ENCODE measurements around the gene RABGGTA. TPM values are rescaled to one million over a fixed set of nuclear protein-coding genes. Genes with fewer than 3 reads are reported as not detected.

Gene RABGGTA
- total and polyA plus RNA-seq, 2 donors (not counting 1 experiment from before 2014, with no cell fraction given), result 15.1 to 21.0 TPM

GRCh38 chr14:24238123-24238522, 33.3 kb downstream of the RABGGTA start:
- Histone ChIP-seq H3K4me3 (replicated peaks in 1 of 4; ENCODE audit: control extremely low read depth in 1 of 4, insufficient read depth in 1 of 4, low read depth in 3 of 4, low read length in 4 of 4) (no peak overlapping the region), H3K4me1 (ENCODE audit: control insufficient read depth, extremely low read depth, insufficient read depth, low read length) (peaks cover 18% of the 10 kb centered on the region), H3K27ac (ENCODE audit: insufficient read depth, low read length) (no peak overlapping the region), H3K79me2 (ENCODE audit: control insufficient read depth, insufficient read depth, low read length) (peaks cover 41% of the 10 kb centered on the region), H2AFZ (ENCODE audit: low read length) (no peak overlapping the region), H3K9me3 (ENCODE audit: control insufficient read depth, insufficient read depth, low read depth, low read length) (no peaks in the 10 kb centered on the region), H3K36me3 (ENCODE audit: control insufficient read depth, insufficient read depth, low read length) (peaks cover 31% of the 10 kb centered on the region), H3K27me3 (ENCODE audit: control insufficient read depth, insufficient read depth, low read length) (no peaks in the 10 kb centered on the region), H3K4me2 (ENCODE audit: extremely low read depth, insufficient read depth, low read length) (no peak overlapping the region), H3K9ac (ENCODE audit: insufficient read depth, low read length) (no peak overlapping the region), H4K20me1 (ENCODE audit: control insufficient read depth, extremely low read depth, insufficient read depth, low read length) (no peaks in the 10 kb centered on the region)
- no peak for TF ChIP-seq CTCF (conservative IDR thresholded peaks at IDR 0.05 in 1 of 2, IDR thresholded peaks at IDR 0.05 in 1 of 2; ENCODE audit: low read depth in 1 of 2, low read length in 2 of 2)
- no peak for TF ChIP-seq EZH2 (IDR thresholded peaks at IDR 0.05; ENCODE audit: low read length, missing control alignments)
- DNase-seq (ENCODE audit: low read depth in 2 of 2), result no peak

- H3K4me1 ChIP-seq (ENCODE audit: control insufficient read depth, extremely low read depth, insufficient read depth, low read length), result peaks cover 18% of the 10 kb centered on the region
- H3K4me2 ChIP-seq (ENCODE audit: extremely low read depth, insufficient read depth, low read length), result no peak overlapping the region
Observed at GRCh38 chr14:24237463-24237955, 33.9 kb downstream of the RABGGTA start.

More at GRCh38 chr14:24237463-24237955, 33.9 kb downstream of the RABGGTA start:
- Histone ChIP-seq H4K20me1 (ENCODE audit: control insufficient read depth, extremely low read depth, insufficient read depth, low read length) (no peaks in the 10 kb centered on the region), H3K9me3 (ENCODE audit: control insufficient read depth, insufficient read depth, low read depth, low read length) (no peaks in the 10 kb centered on the region), H3K27me3 (ENCODE audit: control insufficient read depth, insufficient read depth, low read length) (no peaks in the 10 kb centered on the region), H2AFZ (ENCODE audit: low read length) (no peak overlapping the region), H3K4me3 (replicated peaks in 1 of 4; ENCODE audit: control extremely low read depth in 1 of 4, insufficient read depth in 1 of 4, low read depth in 3 of 4, low read length in 4 of 4) (no peak overlapping the region), H3K9ac (ENCODE audit: insufficient read depth, low read length) (no peak overlapping the region), H3K79me2 (ENCODE audit: control insufficient read depth, insufficient read depth, low read length) (peaks cover 43% of the 10 kb centered on the region), H3K27ac (ENCODE audit: insufficient read depth, low read length) (no peak overlapping the region), H3K36me3 (ENCODE audit: control insufficient read depth, insufficient read depth, low read length) (peaks cover 31% of the 10 kb centered on the region)
- no peak for DNase-seq (ENCODE audit: low read depth in 2 of 2)
- TF ChIP-seq EZH2 (IDR thresholded peaks at IDR 0.05; ENCODE audit: low read length, missing control alignments), result no peak
- TF ChIP-seq CTCF (conservative IDR thresholded peaks at IDR 0.05 in 1 of 2, IDR thresholded peaks at IDR 0.05 in 1 of 2; ENCODE audit: low read depth in 1 of 2, low read length in 2 of 2), result no peak
